ENCODE measurements around the gene KMT5C.
"Not testable (repeated sequence)": the region's sequence is repeated elsewhere in the genome, so short reads cannot be mapped to it uniquely, and the experiment has no call there.

Gene KMT5C

GRCh38 chr19:55319785-55320184 is 19.9 kb upstream of the KMT5C start:
- no peak for FAIRE-seq

DNA sequence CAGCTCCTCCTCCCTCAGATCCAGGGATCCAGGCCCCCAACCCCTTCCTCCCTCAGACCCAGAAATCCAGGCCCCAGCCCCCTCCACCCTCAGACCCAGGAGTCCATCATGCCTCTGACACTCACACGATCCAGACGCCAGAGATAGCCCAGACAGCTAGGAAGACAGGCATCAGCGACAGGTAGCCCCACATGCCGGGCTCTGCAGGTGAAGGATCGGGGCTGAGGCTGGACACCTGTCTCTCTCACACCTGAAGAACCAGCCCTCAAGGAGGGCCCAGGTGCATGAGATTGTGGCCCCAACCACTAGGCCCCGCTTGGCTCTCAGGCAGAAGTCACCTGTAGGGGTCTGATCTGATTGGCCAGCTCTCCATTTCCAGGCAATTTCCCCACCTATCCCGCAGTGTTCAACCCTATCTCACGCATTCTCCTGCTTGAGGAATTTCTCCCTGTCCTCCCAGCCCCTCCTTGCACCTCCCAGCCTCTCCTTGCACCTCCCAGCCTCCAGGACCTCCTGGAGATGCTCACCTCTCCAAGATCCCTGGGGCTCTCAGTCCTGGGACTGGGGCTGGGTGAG is 18.7 kb upstream of the KMT5C start:
- no peak for FAIRE-seq

GRCh38 chr19:55321466-55322137 is 18.1 kb upstream of the KMT5C start:
- no peak for FAIRE-seq

DNA sequence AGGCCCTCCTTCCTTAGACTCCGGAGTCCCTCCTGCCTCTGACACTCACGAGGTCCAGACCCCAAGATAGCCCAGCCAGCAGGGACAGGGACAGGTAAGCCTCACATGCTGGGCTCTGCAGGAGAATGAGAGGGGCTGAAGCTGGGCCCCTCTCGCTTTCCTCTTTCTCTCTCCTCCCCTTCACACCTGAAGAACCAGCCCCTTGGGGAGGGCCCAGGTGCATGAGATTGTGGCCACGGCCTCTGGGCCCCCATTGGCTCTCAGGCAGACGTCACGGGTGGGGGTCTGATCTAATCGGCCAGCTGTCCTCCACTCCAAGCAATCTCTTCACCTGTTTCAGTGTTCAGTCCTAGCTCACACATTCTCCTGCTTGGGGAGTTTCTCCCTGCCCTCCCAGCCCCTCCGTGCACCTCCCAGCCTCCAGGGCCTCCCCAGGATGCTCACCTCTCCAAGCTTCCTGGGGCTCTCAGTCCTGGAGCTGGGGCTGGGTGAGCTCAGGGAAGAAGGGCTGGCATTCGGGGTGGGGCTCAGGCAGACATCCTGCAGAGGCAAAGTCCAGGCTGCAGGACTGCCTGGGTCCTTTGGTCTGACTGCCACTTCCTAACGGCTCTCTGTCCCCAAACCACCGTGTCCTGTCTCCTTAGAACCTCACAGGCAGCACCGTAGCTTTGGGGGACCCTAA is 17.3 kb upstream of the KMT5C start:
- no peak for FAIRE-seq

- no peak for FAIRE-seq
Observed at GRCh38 chr19:55324662-55325061, 15.0 kb upstream of the KMT5C start.

DNA sequence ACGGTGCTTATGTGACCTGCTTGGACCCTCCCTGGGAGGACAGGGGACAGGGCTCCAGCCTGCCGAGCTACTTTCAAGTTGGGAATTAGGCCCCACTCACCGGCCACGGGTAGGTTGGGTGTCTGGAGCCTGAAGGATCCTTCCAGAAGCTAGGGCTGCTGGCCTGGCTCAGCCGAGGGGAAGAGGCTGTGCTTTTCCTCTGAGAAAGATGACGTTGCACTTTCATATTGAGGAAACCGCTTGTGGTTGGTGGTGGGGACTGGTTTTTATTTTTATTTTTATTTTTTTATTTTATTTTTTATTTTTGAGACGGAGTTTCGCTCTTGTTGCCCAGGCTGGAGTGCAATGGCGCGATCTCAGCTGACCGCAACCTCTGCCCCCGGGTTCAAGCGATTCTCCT is 14.5 kb upstream of the KMT5C start, which contains the start of gene TMEM150B:
TMEM150B (minus strand) TSS at position 170 of the 400 bp plus-strand sequence. CDS start 4,305 bp downstream, outside the sequence.
- FAIRE-seq: no peak

- not testable (repeated sequence) for FAIRE-seq
Observed at GRCh38 chr19:55328774-55329318, 10.8 kb upstream of the KMT5C start.

- FAIRE-seq: not testable (repeated sequence)
Observed at GRCh38 chr19:55329791-55330190, 9.9 kb upstream of the KMT5C start.

GRCh38 chr19:55333870-55334269 is 5.8 kb upstream of the KMT5C start:
- no peak for FAIRE-seq

DNA sequence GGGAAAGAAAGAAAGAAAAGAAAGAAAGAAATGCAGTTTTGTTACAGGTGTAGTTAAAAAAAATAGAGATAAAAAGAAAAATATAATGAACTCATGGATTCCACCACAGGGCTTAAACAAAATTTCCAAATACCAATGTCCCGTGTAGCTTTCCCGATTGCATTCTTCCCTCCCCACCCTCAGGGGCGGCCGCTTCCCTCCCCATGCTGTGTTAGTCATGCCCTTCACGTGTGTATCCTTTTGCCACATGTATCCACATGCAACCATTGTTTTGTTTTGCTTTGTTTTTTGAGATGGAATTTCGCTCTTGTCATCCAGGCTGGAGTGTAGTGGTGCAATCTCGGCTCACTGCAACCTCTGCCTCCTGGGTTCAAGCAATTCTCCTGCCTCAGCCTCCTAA is 3.6 kb upstream of the KMT5C start:
- no peak for FAIRE-seq

DNA sequence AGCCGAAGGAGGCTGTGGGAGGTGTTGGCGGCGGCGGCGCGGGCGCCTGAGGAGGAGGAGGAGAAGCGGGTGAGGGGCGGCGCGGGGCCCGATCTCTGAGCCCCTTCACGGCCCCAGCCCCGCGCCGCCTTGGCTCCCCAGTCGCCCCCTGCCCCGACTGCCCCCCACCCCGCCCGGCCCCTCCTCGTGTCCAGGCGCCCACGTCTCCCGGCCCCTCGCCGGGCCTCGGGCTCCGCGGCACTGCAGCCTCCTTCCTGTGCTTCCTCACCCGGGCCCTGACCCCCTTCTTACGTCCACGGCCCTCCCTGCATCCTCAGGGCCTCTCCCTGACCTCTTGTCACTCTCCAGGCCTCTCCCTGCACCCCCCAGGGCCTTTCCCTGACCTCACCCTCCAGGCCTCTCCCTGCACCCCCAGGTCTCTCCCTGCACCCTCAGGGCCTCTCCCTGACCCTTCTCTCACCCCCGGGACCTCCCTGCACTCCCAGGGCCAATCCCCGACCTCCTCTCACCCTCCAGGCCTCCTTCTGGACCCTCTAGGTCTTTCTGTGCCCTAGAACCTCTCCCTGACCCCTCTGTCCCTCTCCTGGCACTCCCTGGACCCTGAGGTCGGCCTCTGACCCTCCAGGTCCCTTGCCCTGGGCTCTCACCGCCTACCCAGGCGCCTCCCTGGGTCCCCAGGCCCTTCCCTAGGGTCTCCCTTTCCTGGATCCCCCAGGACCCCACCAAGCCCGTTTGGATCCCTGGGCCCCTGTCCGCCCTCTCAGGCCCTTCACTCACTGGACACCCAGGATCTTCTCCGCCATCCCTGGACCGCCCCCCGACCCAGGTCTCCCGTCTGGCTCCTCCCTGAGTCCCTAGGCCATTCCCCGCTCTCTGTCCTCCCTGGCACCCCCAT is 460 bp downstream of the KMT5C start:
- no peak for FAIRE-seq

GRCh38 chr19:55340784-55341147 is 1.1 kb downstream of the KMT5C start:
- FAIRE-seq: no peak

GRCh38 chr19:55341171-55341588 is 1.5 kb downstream of the KMT5C start:
- no peak for FAIRE-seq

GRCh38 chr19:55341595-55342531 is 2.2 kb downstream of the KMT5C start:
- no peak for FAIRE-seq

DNA sequence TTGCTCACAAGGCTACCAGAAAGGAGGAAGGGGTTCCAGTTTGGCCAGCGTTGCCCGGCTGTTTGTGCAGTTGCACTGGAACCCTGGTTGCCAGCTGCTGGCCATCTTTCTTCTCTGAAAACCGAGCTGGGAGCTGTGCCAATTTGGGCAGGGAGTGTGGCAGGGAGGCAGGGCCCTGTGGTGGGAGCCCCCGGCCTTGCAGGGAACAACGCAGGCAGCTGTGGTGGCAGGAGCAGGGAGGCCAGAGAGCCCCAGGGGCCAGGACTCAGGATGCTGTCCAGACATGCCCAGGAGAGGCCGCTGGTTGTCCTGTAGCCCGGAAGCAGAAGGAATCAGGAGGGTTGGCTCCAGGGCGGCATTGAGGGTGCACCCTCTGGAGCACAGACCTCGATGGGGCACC is 4.8 kb downstream of the KMT5C start:
- no peak for FAIRE-seq

DNA sequence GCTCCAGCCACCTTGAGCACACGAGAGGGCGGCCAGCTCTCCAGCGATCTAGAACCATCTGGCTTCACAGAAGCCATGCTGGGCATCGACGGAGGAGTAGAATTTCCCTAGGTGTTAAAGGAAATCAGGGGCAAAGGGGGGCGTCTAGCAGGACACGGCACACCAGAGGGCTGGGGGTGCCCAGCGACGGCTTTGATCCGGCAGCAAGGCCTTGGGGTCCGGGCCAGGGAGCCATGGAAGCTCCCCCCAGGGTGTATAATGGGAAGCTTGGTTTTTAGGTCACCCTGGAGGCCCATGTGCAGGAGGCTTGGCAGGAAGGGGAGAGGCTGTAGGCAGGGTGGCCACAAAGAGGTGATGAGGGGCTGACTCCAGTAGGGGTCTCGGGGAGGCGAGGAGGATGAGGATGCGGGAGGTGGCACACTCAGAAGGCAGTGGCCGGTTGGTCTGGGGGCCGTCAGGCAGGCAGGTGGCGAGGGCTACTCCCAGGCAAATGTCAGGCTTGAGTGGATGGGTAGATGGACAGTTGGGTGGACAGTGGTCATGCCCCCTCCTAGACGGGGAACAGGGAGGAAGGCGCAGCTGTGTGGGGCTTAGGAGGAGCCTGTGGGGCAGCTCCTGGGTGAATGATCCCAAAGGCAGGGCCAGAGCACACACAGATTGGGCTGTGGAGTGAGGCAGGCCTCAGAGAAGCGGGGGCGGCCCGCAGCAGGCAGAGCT is 5.6 kb downstream of the KMT5C start:
- FAIRE-seq: no peak

DNA sequence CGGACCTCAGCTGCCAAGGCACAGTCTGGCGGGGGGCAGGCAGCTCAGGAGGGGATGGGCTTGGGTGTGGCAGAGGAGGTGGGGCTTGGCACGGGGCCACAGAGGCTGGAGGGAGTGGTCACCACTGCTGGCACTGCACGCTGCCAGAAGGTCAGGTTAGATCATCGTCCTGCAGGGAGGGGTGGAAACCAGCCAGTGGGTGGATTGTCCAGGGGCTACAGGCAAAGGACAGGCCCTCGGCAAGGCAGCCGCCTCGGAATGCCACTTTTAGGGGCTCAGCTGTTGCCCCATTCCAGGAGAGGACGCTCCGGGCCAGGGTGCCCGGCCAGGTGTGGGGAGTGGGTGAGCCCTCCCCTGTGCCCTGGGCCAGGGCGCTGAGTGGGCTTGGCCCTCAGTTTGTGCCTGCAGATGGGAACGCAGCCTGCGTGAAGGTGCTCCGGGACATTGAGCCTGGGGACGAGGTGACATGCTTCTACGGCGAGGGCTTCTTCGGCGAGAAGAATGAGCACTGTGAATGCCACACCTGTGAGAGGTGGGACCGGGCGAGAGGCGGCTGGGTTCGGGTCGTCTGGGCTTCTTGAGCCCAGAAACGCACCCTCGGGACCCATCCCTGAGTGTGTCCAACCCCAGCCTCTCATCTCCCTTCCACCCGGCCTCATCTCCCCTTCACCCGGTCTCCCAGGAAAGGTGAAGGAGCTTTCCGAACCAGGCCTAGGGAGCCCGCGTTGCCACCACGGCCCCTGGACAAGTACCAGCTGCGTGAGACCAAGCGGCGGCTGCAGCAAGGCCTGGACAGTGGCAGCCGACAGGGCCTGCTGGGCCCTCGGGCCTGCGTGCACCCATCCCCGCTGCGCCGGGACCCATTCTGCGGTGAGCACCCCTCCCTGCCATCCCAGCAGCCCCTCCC is 6.4 kb downstream of the KMT5C start:
- FAIRE-seq: no peak

DNA sequence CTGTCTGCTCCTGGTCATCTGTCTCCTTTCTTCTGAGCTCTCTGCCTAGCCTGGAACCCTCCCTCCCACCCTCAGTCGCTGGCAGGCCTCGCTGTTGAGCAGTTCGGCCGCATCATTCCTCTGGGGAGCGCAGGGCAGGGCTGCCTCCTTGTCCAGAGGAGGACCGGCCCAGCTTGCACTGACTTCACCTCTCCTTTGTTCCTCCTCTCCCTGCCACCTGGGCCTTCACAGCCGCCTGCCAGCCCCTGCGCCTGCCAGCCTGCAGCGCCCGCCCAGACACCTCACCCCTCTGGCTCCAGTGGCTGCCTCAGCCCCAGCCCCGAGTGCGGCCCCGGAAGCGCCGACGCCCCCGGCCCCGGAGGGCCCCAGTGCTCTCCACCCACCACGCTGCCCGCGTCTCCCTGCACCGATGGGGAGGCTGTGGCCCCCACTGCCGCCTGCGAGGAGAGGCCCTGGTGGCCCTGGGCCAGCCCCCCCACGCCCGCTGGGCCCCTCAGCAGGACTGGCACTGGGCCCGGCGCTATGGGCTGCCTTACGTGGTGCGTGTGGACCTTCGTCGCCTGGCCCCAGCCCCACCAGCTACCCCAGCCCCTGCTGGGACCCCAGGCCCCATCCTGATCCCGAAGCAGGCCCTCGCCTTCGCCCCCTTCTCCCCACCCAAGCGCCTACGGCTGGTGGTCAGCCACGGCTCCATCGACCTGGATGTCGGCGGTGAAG is 7.2 kb downstream of the KMT5C start:
- no peak for FAIRE-seq

DNA sequence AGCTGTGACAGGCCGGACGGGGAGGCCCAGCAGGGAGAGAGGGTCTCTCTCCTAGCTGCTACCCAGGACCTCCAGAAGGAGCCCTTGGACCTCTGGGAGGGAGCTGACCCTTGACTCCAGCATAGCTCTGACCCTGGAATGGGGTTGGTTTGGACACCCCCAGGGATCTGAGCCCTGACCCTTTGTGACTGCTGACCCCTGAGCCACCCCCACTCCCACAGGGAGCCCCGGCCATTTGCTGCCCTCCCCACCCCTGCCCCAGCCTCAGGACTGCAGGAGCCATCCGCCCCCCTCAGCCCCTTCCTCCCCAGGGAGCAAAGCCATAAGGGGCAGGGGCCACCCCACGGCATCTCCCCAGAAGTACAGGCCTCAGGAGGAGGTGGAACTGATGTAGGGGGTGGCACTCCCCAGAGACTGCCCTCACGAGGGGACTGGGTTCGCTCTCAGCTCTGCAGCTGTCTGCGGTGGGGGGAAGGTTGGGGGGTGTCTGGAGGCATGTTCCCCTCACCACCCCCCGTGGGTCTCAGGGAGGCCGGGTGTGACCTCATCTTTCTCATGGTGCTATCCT is 7.8 kb downstream of the KMT5C start:
- FAIRE-seq: no peak
